Osteoblast (primary cell): ENCODE data around the gene PRR3. TPM values are rescaled to one million over a fixed set of nuclear protein-coding genes. Genes with fewer than 3 reads are reported as not detected.

Source experiments
- DNase-seq: peaks from one replicate; pipeline ENCODE4 v3.0.0; 2011; ENCODE audit warnings: low spot score, mixed read lengths; ENCODE audit not compliant: insufficient read length; ENCODE audit errors: missing footprints
- H2AFZ ChIP-seq: 2 replicates; pipeline ENCODE4 v1.6.0; 2011; ENCODE audit warnings: mild to moderate bottlenecking, low read length
- H3K27ac ChIP-seq: 2 replicates; pipeline ENCODE4 v1.5.1; 2011; ENCODE audit warnings: mild to moderate bottlenecking, low read depth, low read length, moderate library complexity
- H3K27me3 ChIP-seq: 2 replicates; pipeline ENCODE4 v1.6.0; 2012; ENCODE audit warnings: mild to moderate bottlenecking, control low read depth, inconsistent platforms, low read length, moderate library complexity; ENCODE audit not compliant: insufficient read depth
- H3K36me3 ChIP-seq: 2 replicates; pipeline ENCODE4 v1.5.1; 2011; ENCODE audit warnings: mild to moderate bottlenecking, low read length, control low read depth, moderate library complexity; ENCODE audit not compliant: insufficient read depth
- H3K4me1 ChIP-seq: 2 replicates; pipeline ENCODE4 v1.5.1; 2011; ENCODE audit warnings: mild to moderate bottlenecking, low read length, control low read depth, moderate library complexity; ENCODE audit not compliant: insufficient read depth
- H3K4me2 ChIP-seq: 2 replicates; pipeline ENCODE4 v1.6.0; 2011; ENCODE audit warnings: mild to moderate bottlenecking, low read length; ENCODE audit not compliant: insufficient read depth
- H3K4me3 ChIP-seq: fragments of 200-600 bp; sonication (generic); 3 replicates; pipeline ENCODE4 v1.5.1; 2012; ENCODE audit warnings: mild to moderate bottlenecking, low read length, inconsistent platforms; ENCODE audit not compliant: insufficient read depth
- H3K79me2 ChIP-seq: 2 replicates; pipeline ENCODE4 v1.6.0; 2012; ENCODE audit warnings: mild to moderate bottlenecking, low read length, control low read depth, inconsistent platforms; ENCODE audit not compliant: insufficient read depth
- H3K9me3 ChIP-seq: 2 replicates; pipeline ENCODE4 v1.5.1; 2011; ENCODE audit warnings: low read depth, low read length, control low read depth
- H4K20me1 ChIP-seq: 2 replicates; pipeline ENCODE4 v1.6.0; 2012; ENCODE audit warnings: mild to moderate bottlenecking, low read length, control low read depth; ENCODE audit not compliant: insufficient read depth
- small RNA-seq: library from RNA; depleted of rRNA; stranded (forward); fragments of <200 nt; gene quantifications from one replicate; pipeline ENCODE3, GENCODE V24; 2012
- total RNA-seq: library from RNA; depleted of rRNA; stranded (reverse); fragments of >200 nt; gene quantifications from 2 replicates; pipeline ENCODE4 v1.2.3, GENCODE V29; 2012
- TF ChIP-seq, protein P1 (sequence below): IDR thresholded peaks from 2 replicates; pipeline ENCODE4 v1.5.1; 2011; ENCODE audit warnings: mild to moderate bottlenecking, low read depth, low read length, moderate library complexity; ENCODE audit errors: extremely low read depth

The PRR3 gene
- total RNA-seq, 1 donor = 7.2 TPM

DNA sequence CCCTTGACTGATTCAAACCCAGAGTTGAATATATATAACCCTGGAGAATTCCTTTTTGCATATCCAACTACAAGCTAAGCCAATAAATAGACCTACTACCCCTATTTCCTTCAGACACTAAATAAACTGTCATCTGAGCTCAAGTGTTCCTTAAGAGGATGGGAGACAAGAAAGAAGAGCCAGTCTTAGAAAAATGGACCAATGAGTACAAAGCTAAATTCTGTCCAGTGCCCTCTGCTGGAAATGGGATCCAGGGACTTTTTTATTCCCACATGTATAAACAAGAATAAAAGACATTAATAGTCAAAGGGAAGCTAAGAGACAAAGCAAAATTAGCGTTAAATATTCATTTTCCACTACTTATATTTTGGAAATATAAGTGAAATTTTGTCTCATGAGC lies 55.1 kb downstream of the PRR3 start:
- no peak for DNase-seq
- Histone ChIP-seq H3K9me3 (no peaks in the 10 kb centered on the region), H2AFZ (no peak overlapping the region), H3K36me3 (peaks cover 56% of the 10 kb centered on the region), H3K4me2 (peak overlapping the region; percentile 86), H4K20me1 (peaks cover 46% of the 10 kb centered on the region), H3K79me2 (peaks cover 45% of the 10 kb centered on the region), H3K4me3 (no peak overlapping the region), H3K4me1 (peaks cover 52% of the 10 kb centered on the region), H3K27me3 (no peaks in the 10 kb centered on the region), H3K27ac (peak overlapping the region; percentile 99)
- TF ChIP-seq, protein P1, sequence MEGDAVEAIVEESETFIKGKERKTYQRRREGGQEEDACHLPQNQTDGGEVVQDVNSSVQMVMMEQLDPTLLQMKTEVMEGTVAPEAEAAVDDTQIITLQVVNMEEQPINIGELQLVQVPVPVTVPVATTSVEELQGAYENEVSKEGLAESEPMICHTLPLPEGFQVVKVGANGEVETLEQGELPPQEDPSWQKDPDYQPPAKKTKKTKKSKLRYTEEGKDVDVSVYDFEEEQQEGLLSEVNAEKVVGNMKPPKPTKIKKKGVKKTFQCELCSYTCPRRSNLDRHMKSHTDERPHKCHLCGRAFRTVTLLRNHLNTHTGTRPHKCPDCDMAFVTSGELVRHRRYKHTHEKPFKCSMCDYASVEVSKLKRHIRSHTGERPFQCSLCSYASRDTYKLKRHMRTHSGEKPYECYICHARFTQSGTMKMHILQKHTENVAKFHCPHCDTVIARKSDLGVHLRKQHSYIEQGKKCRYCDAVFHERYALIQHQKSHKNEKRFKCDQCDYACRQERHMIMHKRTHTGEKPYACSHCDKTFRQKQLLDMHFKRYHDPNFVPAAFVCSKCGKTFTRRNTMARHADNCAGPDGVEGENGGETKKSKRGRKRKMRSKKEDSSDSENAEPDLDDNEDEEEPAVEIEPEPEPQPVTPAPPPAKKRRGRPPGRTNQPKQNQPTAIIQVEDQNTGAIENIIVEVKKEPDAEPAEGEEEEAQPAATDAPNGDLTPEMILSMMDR = peak; percentile 49

DNA sequence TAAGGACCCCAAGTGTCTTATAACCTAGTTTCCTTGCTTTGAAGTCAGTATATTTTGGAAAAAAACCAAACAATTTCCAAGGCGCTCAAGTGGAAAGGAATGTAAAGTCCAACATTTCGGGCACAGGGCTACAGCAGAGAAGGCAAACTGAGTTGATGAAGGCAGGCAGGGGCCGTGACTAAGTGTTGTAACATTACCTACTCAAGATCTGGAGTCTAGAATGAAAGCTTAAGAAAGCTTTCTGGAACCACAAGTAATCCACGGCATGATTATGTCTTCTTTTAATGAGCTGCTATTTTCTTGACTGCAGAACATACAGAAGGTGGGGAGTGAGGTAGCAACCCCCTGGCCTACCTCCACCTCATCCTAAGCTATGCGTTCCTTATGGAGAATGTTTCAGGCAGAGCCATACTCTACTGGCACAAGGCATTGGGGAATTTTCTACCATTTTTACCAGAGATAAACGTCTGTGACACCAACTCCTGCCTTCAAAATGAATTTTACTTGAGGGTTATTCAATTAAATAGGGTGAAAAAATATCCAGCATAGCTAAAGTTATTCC lies 55.7 kb downstream of the PRR3 start:
- H3K4me2 ChIP-seq = peak overlapping the region; percentile 86
- peaks cover 52% of the 10 kb centered on the region for H3K4me1 ChIP-seq
- no peaks in the 10 kb centered on the region for H3K9me3 ChIP-seq
- H3K36me3 ChIP-seq = peaks cover 50% of the 10 kb centered on the region
- peaks cover 46% of the 10 kb centered on the region for H4K20me1 ChIP-seq
- DNase-seq = peak; percentile 77
- H3K79me2 ChIP-seq = peaks cover 46% of the 10 kb centered on the region
- H2AFZ ChIP-seq = no peak overlapping the region
- TF ChIP-seq, protein P1 = no peak
- H3K27me3 ChIP-seq = no peaks in the 10 kb centered on the region
- H3K4me3 ChIP-seq = no peak overlapping the region
- H3K27ac ChIP-seq = peak overlapping the region; percentile 99

Small RNAs within 50 kb of the gene (small RNA-seq; reads per million reads assigned to genes)
- gene MIR877 = 0.30 reads per million

Other genes starting within 250 kb of the PRR3 start
- 12.1 and 14.5 TPM in 2 replicates for gene TRIM39, start 230.4 kb upstream of the PRR3 start, total RNA-seq
- gene RPP21, start 212.1 kb upstream of the PRR3 start, total RNA-seq = 23.9 and 24.6 TPM in 2 replicates
- 320 and 343 TPM in 2 replicates for gene HLA-E, start 67.8 kb upstream of the PRR3 start, total RNA-seq
- 56.5 and 64.8 TPM in 2 replicates for gene GNL1, start 806 bp upstream of the PRR3 start, total RNA-seq
- 37.3 and 37.4 TPM in 2 replicates for gene ABCF1, start 14.1 kb downstream of the PRR3 start, total RNA-seq
- 29.0 and 37.4 TPM in 2 replicates for gene PPP1R10, start 59.9 kb downstream of the PRR3 start, total RNA-seq
- gene MRPS18B, start 60.5 kb downstream of the PRR3 start, total RNA-seq = 67.3 and 83.4 TPM in 2 replicates
- gene ATAT1, start 69.6 kb downstream of the PRR3 start, total RNA-seq = 4.4 and 4.7 TPM in 2 replicates
- gene C6orf136, start 89.8 kb downstream of the PRR3 start, total RNA-seq = 4.7 and 6.2 TPM in 2 replicates
- gene DHX16, start 115.7 kb downstream of the PRR3 start, total RNA-seq = 25.6 and 26.1 TPM in 2 replicates
- gene PPP1R18, start 129.3 kb downstream of the PRR3 start, total RNA-seq = 62.6 and 63.9 TPM in 2 replicates
- gene NRM, start 133.7 kb downstream of the PRR3 start, total RNA-seq = 2.9 and 3.3 TPM in 2 replicates
- 5.1 and 5.3 TPM in 2 replicates for gene MDC1, start 160.0 kb downstream of the PRR3 start, total RNA-seq
- 509 and 605 TPM in 2 replicates for gene TUBB, start 163.1 kb downstream of the PRR3 start, total RNA-seq
- gene FLOT1, start 185.4 kb downstream of the PRR3 start, total RNA-seq = 101 and 114 TPM in 2 replicates
- gene IER3, start 187.3 kb downstream of the PRR3 start, total RNA-seq = 29.5 and 54.6 TPM in 2 replicates